Measurements from ENCODE around the gene MAP4. TPM values are rescaled to one million over a fixed set of nuclear protein-coding genes. Genes with fewer than 3 reads are reported as not detected.

MAP4 gene
- total and polyA plus RNA-seq, 4 donors = 16.6 to 41.4 (median 30.8) TPM

DNA sequence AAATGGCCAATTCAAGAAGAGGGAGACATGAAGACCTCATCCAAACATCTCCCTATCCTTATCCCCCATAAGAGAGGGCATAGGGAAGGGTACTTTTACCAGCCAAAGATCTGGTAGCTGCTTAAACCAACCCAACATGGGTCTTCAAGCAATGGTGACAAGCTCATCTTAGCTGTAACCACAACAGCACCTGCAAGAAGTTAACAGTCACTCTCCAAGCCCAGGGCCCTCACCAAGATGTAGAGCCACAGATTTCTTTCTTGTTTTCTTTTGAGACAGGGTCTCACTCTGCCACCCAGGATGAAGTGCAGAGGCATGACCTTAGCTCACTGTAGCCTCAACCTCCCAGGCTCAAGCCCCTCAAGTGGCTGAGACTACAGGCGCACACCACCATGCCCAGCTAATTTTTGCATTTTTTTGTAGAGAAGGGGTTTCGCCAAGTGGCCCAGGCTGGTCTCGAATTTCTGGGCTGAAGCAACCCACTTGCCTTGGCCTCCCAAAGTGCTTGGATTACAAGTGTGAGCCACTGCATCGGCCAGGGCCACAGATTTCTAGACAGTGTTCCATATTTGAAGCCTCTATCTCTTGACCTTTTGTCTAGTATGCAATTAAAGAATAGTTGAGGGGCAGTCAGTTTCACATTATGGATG lies 156.1 kb downstream of the MAP4 start:
- Histone ChIP-seq H3K4me3 (ENCODE audit: low read depth in 1 of 3, low read length in 3 of 3) (no peak overlapping the region), H3K36me3 (ENCODE audit: control insufficient read depth in 4 of 4, insufficient read depth in 3 of 4, low read depth in 1 of 4, low read length in 3 of 4) (peaks cover 3 to 39% (median 13%) of the 10 kb centered on the region in 4 donors)

DNA sequence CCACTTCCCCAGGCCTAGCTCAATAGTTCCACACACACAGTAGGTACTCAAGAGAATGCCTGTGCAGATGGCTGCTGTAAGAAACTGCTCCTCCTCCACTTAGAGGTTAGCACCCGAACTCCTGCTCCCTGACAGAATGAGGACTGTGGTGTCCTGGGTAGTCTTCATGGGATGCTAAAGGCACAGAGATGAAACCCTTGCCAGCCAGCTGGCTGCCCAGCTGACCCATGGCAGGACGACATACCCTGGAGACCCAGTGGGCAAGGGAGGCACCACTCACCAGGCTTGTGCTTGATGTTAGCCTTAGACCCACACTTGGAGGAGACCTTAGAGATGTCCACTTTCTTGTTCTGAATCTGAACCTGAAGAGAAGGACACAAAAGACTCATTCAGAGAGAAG lies 159.1 kb downstream of the MAP4 start:
- Histone ChIP-seq H3K36me3 (ENCODE audit: control insufficient read depth in 4 of 4, insufficient read depth in 3 of 4, low read depth in 1 of 4, low read length in 3 of 4) (peaks cover 5 to 51% (median 13%) of the 10 kb centered on the region in 4 donors), H3K9me3 (ENCODE audit: control insufficient read depth in 4 of 4, low read length in 3 of 4) (no peaks in the 10 kb centered on the region), H3K27me3 (ENCODE audit: control insufficient read depth in 4 of 4, insufficient read depth in 4 of 4, low read length in 3 of 4) (no peaks in the 10 kb centered on the region), H3K27ac (ENCODE audit: low read depth in 1 of 2, low read length in 2 of 2) (no peak overlapping the region), H3K9ac (ENCODE audit: low read depth in 1 of 2, low read length in 2 of 2) (no peak overlapping the region), H3K4me1 (ENCODE audit: control insufficient read depth in 4 of 4, insufficient read depth in 4 of 4, low read length in 3 of 4) (no peaks in the 10 kb centered on the region), H3K4me3 (ENCODE audit: low read depth in 1 of 3, low read length in 3 of 3) (no peak overlapping the region)
- WGBS = 87% methylated on average over 2 of the region's 2 CpGs
- no peak for DNase-seq (ENCODE audit: low spot score)
- TF ChIP-seq, protein P1, sequence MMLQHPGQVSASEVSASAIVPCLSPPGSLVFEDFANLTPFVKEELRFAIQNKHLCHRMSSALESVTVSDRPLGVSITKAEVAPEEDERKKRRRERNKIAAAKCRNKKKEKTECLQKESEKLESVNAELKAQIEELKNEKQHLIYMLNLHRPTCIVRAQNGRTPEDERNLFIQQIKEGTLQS (IDR thresholded peaks at IDR 0.05) = no peak
- TF ChIP-seq RXRA (IDR thresholded peaks at IDR 0.05) = no peak
- no peak for TF ChIP-seq JUND (IDR thresholded peaks at IDR 0.05)
- no peak for TF ChIP-seq RAD21 (IDR thresholded peaks at IDR 0.05)
- TF ChIP-seq FOXA1 (IDR thresholded peaks at IDR 0.05) = no peak
- no peak for TF ChIP-seq HNF4A (conservative IDR thresholded peaks at IDR 0.05)
- no peak for TF ChIP-seq NR2F2 (IDR thresholded peaks at IDR 0.05)
- no peak for TF ChIP-seq TAF1 (conservative IDR thresholded peaks at IDR 0.05)
- TF ChIP-seq, protein P2, sequence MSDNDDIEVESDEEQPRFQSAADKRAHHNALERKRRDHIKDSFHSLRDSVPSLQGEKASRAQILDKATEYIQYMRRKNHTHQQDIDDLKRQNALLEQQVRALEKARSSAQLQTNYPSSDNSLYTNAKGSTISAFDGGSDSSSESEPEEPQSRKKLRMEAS (IDR thresholded peaks at IDR 0.05) = no peak
- no peak for TF ChIP-seq SP1 (IDR thresholded peaks at IDR 0.05)
- TF ChIP-seq, protein P3, sequence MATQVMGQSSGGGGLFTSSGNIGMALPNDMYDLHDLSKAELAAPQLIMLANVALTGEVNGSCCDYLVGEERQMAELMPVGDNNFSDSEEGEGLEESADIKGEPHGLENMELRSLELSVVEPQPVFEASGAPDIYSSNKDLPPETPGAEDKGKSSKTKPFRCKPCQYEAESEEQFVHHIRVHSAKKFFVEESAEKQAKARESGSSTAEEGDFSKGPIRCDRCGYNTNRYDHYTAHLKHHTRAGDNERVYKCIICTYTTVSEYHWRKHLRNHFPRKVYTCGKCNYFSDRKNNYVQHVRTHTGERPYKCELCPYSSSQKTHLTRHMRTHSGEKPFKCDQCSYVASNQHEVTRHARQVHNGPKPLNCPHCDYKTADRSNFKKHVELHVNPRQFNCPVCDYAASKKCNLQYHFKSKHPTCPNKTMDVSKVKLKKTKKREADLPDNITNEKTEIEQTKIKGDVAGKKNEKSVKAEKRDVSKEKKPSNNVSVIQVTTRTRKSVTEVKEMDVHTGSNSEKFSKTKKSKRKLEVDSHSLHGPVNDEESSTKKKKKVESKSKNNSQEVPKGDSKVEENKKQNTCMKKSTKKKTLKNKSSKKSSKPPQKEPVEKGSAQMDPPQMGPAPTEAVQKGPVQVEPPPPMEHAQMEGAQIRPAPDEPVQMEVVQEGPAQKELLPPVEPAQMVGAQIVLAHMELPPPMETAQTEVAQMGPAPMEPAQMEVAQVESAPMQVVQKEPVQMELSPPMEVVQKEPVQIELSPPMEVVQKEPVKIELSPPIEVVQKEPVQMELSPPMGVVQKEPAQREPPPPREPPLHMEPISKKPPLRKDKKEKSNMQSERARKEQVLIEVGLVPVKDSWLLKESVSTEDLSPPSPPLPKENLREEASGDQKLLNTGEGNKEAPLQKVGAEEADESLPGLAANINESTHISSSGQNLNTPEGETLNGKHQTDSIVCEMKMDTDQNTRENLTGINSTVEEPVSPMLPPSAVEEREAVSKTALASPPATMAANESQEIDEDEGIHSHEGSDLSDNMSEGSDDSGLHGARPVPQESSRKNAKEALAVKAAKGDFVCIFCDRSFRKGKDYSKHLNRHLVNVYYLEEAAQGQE (IDR thresholded peaks at IDR 0.05) = no peak
- no peak for TF ChIP-seq YY1 (IDR thresholded peaks at IDR 0.05)
- TF ChIP-seq FOXA2 (IDR thresholded peaks at IDR 0.05) = no peak
- TF ChIP-seq, protein P4, sequence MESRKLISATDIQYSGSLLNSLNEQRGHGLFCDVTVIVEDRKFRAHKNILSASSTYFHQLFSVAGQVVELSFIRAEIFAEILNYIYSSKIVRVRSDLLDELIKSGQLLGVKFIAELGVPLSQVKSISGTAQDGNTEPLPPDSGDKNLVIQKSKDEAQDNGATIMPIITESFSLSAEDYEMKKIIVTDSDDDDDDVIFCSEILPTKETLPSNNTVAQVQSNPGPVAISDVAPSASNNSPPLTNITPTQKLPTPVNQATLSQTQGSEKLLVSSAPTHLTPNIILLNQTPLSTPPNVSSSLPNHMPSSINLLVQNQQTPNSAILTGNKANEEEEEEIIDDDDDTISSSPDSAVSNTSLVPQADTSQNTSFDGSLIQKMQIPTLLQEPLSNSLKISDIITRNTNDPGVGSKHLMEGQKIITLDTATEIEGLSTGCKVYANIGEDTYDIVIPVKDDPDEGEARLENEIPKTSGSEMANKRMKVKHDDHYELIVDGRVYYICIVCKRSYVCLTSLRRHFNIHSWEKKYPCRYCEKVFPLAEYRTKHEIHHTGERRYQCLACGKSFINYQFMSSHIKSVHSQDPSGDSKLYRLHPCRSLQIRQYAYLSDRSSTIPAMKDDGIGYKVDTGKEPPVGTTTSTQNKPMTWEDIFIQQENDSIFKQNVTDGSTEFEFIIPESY (IDR thresholded peaks at IDR 0.05) = no peak
- no peak for TF ChIP-seq GABPA (IDR thresholded peaks at IDR 0.05 in 1 of 2, conservative IDR thresholded peaks at IDR 0.05 in 1 of 2)

More for the DNA sequence above, 156.1 kb downstream of the MAP4 start:
- Histone ChIP-seq H3K27me3 (ENCODE audit: control insufficient read depth in 4 of 4, insufficient read depth in 4 of 4, low read length in 3 of 4) (no peaks in the 10 kb centered on the region), H3K27ac (ENCODE audit: low read depth in 1 of 2, low read length in 2 of 2) (no peak overlapping the region), H3K4me1 (ENCODE audit: control insufficient read depth in 4 of 4, insufficient read depth in 4 of 4, low read length in 3 of 4) (no peaks in the 10 kb centered on the region), H3K9ac (ENCODE audit: low read depth in 1 of 2, low read length in 2 of 2) (no peak overlapping the region), H3K9me3 (ENCODE audit: control insufficient read depth in 4 of 4, low read length in 3 of 4) (no peaks in the 10 kb centered on the region)
- 93% methylated on average over 4 of the region's 4 CpGs for WGBS
- TF ChIP-seq FOXA2 (IDR thresholded peaks at IDR 0.05) (no peak), GABPA (IDR thresholded peaks at IDR 0.05 in 1 of 2, conservative IDR thresholded peaks at IDR 0.05 in 1 of 2) (no peak), RAD21 (IDR thresholded peaks at IDR 0.05) (no peak), YY1 (IDR thresholded peaks at IDR 0.05) (no peak), NR2F2 (IDR thresholded peaks at IDR 0.05) (no peak), JUND (IDR thresholded peaks at IDR 0.05) (no peak), EGR1 (IDR thresholded peaks at IDR 0.05; ENCODE audit: low read depth in 2 of 2) (no peak)
- TF ChIP-seq, protein P1 (IDR thresholded peaks at IDR 0.05) = no peak
- TF ChIP-seq, protein P5, sequence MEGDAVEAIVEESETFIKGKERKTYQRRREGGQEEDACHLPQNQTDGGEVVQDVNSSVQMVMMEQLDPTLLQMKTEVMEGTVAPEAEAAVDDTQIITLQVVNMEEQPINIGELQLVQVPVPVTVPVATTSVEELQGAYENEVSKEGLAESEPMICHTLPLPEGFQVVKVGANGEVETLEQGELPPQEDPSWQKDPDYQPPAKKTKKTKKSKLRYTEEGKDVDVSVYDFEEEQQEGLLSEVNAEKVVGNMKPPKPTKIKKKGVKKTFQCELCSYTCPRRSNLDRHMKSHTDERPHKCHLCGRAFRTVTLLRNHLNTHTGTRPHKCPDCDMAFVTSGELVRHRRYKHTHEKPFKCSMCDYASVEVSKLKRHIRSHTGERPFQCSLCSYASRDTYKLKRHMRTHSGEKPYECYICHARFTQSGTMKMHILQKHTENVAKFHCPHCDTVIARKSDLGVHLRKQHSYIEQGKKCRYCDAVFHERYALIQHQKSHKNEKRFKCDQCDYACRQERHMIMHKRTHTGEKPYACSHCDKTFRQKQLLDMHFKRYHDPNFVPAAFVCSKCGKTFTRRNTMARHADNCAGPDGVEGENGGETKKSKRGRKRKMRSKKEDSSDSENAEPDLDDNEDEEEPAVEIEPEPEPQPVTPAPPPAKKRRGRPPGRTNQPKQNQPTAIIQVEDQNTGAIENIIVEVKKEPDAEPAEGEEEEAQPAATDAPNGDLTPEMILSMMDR (IDR thresholded peaks at IDR 0.05; ENCODE audit: low read depth, low read length, missing input control) = no peak
- TF ChIP-seq, protein P2 (IDR thresholded peaks at IDR 0.05) = no peak
- TF ChIP-seq, protein P4 (IDR thresholded peaks at IDR 0.05) = no peak
- DNase-seq (ENCODE audit: low spot score) = no peak

All from liver (tissue), 9 donors.